NCI-H2081 (cell line): ENCODE results near the gene ZZZ3.
A peak's percentile ranks its signal among the peaks of the same experiment; 100 is the strongest.
"Not testable (repeated sequence)": the region's sequence is repeated elsewhere in the genome, so short reads cannot be mapped to it uniquely, and the experiment has no call there.

Experiments used
- DNase-seq, 2 experiments: peaks; one replicate each; lab custom pipeline; 2025; lab: John Stamatoyannopoulos, UW

The ZZZ3 gene

GRCh38 chr1:77682460-77683159 lies at the start of gene ZZZ3:
TSS of gene ZZZ3 (minus strand) at chr1:77682658. CDS start at chr1:77633354, 49,304 bp downstream.
- DNase-seq: peak; percentile 84 to 89

DNA sequence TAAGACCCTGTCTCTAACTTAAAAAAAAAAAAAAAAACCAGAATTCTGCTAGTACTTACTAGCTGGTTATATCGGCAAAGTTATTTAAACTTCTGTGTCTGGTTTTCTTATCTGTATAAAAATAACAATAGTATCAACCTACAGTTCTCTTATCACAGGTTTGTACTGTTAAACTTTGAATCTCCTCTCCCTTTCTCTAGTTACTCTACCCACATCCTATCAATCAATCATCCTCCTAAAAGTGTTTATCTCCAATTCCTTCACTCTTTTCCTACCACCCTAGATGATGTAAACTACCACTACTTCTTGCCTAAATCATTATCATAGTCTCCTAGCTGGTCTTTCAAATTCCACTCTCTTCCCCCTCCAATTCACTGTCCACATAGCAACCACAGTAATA lies 49.6 kb upstream of the ZZZ3 start:
- no peak for DNase-seq

DNA sequence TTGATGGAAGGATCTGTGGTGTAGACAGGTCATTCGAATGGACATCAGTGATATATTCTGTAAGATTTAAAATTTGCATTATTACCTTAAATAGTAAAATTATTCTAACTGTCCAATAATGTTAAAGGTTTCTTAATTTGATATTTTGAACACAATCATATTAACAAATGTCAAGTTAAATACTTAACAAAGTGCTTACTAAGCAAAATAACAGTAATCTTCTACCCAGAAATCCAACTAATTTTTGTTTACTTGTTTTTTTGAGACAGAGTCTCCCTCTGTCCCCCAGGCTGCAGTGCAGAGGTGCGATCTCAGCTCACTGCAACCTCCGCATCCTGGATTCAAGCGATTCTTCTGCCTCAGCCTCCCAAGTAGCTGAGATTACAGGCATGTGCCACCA lies 43.2 kb upstream of the ZZZ3 start:
- no peak for DNase-seq

DNA sequence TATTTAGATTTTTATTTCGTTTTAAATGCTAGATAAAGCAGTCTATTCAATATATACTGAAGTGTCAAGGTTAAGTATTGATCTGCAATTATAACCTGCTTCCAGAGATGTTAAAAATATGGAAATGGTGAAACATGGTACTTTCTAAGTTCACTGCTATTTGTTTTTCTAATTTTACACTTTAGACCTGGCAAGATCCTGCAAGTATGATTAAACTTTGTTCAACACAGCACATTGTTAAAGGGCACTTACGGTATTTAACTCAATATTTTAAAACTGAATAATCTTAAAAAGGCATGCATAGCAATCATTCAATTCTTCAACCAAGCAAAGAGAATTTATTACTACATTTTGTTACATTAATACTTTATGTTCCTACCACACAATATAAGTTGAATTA lies 35.7 kb upstream of the ZZZ3 start:
- DNase-seq: no peak

DNA sequence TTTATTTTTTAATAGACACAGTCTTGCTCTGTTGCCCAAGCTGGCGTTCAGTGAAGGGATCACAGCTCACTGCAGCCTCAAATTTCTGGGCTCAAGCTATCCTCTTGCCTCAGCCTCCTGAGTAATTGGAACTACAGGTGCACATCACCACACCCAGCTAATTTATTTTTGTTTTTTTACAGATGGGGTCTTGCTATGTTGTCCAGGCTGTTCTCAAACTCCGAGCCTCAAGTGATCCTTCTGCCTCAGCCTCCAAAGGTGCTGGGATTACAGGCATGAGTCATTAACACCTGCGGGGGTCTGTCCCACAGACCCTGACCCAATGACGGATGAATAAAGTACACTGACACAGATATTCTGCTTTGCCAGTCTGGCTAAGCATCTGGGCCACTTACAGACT lies 33.6 kb upstream of the ZZZ3 start:
- DNase-seq: no peak

GRCh38 chr1:77709727-77710126 lies 27.3 kb upstream of the ZZZ3 start:
- DNase-seq: no peak

GRCh38 chr1:77706321-77706720 lies 23.9 kb upstream of the ZZZ3 start:
- DNase-seq: no peak

GRCh38 chr1:77704736-77705135 lies 22.3 kb upstream of the ZZZ3 start:
- DNase-seq: no peak

- not testable (repeated sequence) for DNase-seq
Measured at GRCh38 chr1:77699673-77700072, 17.2 kb upstream of the ZZZ3 start.

GRCh38 chr1:77697441-77697840 lies 15.0 kb upstream of the ZZZ3 start:
- no peak for DNase-seq

DNA sequence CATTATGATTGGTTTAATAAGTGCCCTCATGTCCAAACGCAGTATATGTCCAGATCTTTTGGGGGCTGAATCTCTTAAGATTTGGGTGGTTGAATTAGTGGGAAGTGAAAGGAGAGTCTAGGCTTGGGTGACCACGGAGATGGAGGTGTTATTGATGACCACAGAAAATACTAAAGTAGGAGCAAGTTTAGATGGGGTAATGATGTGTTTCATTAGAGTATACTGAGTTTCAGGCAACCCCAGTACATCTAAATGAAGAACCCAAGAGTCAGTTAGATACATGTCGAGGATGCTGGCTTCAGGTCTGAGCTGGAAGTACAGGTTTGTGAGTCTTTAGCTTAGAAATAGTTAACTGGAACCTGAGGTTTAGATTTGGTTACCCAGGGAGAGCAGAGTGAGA lies 6.5 kb upstream of the ZZZ3 start:
- DNase-seq: no peak

DNA sequence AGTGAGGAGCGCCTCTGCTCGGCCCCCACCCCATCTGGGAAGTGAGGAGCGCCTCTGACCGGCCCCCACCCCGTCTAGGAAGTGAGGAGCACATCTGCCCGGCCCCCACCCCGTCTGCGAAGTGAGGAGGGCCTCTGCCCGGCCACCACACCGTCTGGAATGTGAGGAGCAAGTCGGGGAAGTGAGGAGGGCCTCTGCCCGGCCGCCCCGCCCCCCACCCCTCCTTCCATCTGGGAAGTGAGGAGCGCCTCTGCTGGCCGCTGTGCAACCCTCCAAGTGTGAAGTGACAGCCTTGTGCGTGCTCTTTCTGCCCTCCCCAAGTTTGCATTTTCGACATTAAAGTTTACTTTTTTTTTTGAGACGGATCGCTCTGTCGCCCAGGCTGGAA lies 5.1 kb upstream of the ZZZ3 start:
- DNase-seq: no peak

GRCh38 chr1:77686796-77687518 lies 4.5 kb upstream of the ZZZ3 start:
- no peak for DNase-seq

DNA sequence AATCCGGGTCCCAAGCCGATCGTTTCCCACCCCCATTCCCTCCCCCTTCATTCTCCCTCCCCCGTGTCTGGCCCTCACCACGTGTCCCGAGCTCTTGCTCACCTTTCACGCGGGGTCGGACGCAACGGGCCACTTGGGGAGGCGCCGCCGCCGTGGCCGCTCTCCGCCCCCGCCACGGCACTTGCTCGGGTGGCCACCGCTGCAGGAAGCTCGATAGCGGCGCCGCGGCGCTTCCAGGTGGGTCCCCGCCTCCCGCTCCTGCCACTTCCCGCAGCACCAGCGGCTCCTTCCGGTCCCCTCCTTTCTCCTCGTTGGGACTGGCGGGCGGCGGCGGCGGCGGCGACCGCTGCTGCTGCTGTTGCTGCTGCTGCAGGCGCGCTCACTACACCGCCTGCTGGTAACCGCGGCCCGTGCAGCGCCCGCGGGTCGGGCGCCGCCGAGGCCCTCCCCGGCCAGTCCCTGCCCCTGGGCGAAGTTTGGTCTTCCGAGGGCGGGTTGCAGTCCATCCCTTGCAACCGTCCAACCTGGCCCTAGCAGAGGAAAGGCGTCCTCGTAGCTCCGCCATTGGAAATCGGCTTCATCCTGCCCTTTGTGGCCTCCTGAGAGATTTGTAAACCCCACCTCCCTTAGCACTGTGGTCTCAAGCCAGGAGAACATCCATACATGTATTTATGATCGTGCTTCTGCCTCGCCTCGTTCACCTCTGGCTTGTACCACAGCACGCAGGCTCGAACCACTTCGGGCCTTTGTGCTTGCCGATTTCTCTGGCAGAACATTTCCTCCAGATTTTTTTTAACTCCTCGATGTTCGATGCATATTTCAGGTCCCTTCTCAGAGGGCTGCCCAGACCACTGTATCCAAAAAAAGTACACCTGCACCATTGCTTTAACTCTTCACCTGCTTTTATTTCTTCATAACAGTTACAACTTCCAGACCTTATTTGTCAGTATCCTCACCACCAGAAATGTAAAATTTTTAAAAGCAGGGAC lies 996 bp upstream of the ZZZ3 start:
- DNase-seq: peak; percentile 84 to 88

GRCh38 chr1:77680173-77680572 lies 2.3 kb downstream of the ZZZ3 start:
- DNase-seq: no peak

DNA sequence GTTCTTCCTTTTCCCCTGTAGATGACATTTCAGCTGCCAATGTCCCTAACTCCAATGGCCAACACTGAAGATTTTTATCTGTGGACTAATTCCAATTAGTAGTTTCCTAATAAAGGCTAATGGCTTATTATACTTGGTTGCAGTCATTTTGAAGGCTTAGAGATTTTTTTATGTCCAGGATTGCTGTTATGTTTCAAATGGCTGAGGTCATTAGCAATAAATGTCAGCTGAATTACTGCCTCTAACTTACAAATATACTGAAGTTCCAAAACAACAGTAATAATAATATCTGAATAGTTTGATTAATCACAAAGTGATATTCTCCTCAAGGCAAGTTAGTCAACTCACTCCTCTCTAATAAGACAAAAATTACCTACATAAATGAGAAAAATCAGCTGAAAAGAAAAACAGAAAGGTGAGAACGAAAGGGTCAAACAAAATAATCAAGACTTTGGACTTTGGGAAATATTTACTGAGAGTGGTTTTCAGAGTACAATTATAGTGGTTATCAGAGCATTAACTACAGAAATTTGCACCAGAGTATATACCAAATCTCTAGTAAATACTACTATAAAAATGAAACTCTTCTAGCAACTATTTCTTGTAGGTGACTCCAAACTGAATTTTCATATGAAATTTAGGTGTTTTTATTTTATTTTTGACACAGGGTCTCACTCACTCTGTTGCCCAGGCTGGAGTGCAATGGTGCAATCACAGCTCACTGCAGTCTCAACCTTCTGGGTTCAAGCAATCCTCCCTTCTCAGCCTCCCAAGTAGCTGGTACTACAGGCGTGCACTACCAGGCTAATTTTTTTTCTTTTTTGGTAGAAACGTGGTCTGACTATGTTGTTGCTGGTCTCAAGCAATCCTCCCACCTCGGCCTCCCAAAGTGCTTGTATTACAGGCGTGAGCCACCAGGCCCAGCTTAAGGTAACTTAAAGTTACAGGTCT lies 3.5 kb downstream of the ZZZ3 start:
- no peak for DNase-seq

DNA sequence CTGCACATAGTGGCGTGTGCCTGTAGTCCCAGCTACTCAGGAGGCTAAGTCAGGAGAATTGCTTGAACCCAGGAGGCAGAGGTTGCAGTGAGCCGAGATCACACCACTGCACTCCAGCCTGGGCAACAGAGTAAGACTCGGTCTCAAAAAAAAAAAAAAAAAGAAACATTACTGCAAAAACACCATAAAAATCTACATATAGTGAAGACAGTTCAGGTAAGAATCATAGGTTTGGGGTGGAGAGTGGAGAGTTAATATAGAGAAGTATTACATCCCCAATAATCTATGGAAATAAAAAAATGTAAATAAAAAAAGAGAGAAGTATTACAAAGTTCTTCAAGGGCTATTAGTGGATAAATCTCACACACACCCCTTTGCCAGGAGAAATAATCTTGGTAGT lies 7.7 kb downstream of the ZZZ3 start:
- DNase-seq: not testable (repeated sequence)

GRCh38 chr1:77673716-77674355 lies 8.6 kb downstream of the ZZZ3 start:
- DNase-seq: no peak

- no peak for DNase-seq
Measured at GRCh38 chr1:77673030-77673429, 9.4 kb downstream of the ZZZ3 start.

DNA sequence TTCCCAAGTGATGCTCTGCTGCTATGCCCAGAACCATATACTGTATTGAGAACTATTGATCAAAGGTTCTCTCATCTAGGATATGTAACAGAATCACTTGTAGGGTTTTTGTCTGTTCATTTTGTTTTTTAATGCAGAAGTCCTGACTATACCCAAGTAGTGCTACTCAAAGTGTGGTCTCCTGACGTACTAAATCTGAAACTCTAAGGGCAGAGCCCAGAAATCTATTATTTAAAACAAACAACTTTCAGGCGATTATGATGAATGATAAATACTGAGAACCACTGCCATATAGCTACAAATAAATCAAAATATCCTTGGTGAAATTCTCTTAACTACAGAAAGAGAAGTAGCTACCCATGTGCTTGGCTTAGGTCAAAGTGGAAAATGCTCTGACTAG lies 10.1 kb downstream of the ZZZ3 start:
- no peak for DNase-seq

DNA sequence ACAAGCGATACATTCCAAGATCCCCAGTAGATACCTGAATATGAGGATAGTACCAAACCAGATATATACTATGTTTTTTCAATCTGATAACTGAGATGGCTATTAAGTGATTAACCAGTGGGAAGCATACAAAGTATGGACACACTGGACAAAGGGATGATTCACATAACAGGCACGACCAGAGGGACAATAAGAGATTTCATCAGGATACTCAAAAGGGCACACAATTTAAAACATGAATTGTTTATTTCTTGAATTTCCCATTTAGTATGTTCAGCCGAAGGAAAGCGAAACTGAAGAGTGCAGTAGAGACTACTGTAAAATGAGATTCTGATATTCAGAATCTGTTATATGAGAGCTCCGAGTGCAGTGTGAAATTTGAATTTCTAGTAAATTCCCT lies 10.6 kb downstream of the ZZZ3 start:
- DNase-seq: no peak
